HG02870 (cell line): ENCODE data around the gene LRCOL1.

Source experiments
- ATAC-seq: cut with Tn5 transposase; IDR thresholded peaks from one replicate; pipeline ENCODE4 v1.9.1; 2021; ENCODE audit warnings: mild to moderate bottlenecking, moderate library complexity; ENCODE audit not compliant: unreplicated experiment

The LRCOL1 gene

DNA sequence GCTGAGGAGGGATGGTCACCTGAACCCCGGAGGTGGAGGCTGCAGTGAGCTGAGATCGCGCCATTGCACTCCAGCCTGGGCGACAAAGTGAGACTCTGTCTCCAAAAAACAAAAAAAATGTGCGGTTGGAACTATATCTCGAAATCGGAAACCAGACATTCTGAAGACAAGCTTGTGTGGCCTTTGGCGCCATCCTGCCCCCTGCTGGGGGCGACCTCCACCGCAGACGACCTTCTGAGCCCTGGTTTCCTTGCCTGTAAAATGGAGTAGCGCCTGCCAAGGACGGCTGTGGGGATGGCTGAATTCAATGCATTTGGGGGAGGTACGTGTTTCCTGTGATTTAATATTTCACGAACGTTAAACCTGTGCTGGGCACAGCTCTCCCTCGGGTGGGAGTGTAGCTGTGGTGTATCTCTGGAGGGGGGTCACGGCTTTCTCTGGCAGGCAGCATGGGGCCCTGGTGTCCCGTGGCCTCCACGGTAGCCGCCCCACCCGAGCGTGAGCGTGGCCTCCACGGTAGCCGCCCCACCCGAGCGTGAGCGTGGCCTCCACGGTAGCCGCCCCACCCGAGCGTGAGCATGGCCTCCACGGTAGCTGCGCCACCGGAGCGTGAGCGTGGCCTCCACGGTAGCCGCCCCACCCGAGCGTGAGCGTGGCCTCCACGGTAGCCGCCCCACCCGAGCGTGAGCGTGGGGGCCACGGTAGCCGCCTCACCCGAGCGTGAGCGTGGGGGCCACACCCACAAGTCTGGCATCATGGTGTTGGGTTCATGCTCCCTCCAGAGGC lies 55.3 kb downstream of the LRCOL1 start:
- ATAC-seq = no peak
